ENCODE data around the gene RBM20.

- no peak for TF ChIP-seq CTCF (CRISPR knock-in tag; IDR thresholded peaks at IDR 0.05)
- no peak for TF ChIP-seq ATF2 (CRISPR knock-in tag; IDR thresholded peaks at IDR 0.05)
- TF ChIP-seq TMF1 (CRISPR knock-in tag; IDR thresholded peaks at IDR 0.05; ENCODE audit: low read depth) = no peak
- no peak for TF ChIP-seq HMG20B (CRISPR knock-in tag; conservative IDR thresholded peaks at IDR 0.05)
- no peak for TF ChIP-seq ZNF609 (CRISPR knock-in tag; IDR thresholded peaks at IDR 0.05; ENCODE audit: borderline replicate concordance)
- TF ChIP-seq SATB2 (CRISPR knock-in tag; IDR thresholded peaks at IDR 0.05) = no peak
- no peak for TF ChIP-seq HCFC1 (IDR thresholded peaks at IDR 0.05; ENCODE audit: low read depth, low read length)
- TF ChIP-seq FLYWCH1 (CRISPR knock-in tag; IDR thresholded peaks at IDR 0.05) = no peak
These were observed 12.2 kb upstream of the RBM20 start for GRCh38 chr10:110631934-110632333.
